T1000 (cell line): ENCODE measurements around the gene COX11.

Source experiments
- DNase-seq: peaks from one replicate; lab custom pipeline; 2025; ENCODE audit warnings: mixed read lengths; lab: John Stamatoyannopoulos, UW

The COX11 gene, protein sequence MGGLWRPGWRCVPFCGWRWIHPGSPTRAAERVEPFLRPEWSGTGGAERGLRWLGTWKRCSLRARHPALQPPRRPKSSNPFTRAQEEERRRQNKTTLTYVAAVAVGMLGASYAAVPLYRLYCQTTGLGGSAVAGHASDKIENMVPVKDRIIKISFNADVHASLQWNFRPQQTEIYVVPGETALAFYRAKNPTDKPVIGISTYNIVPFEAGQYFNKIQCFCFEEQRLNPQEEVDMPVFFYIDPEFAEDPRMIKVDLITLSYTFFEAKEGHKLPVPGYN

DNA sequence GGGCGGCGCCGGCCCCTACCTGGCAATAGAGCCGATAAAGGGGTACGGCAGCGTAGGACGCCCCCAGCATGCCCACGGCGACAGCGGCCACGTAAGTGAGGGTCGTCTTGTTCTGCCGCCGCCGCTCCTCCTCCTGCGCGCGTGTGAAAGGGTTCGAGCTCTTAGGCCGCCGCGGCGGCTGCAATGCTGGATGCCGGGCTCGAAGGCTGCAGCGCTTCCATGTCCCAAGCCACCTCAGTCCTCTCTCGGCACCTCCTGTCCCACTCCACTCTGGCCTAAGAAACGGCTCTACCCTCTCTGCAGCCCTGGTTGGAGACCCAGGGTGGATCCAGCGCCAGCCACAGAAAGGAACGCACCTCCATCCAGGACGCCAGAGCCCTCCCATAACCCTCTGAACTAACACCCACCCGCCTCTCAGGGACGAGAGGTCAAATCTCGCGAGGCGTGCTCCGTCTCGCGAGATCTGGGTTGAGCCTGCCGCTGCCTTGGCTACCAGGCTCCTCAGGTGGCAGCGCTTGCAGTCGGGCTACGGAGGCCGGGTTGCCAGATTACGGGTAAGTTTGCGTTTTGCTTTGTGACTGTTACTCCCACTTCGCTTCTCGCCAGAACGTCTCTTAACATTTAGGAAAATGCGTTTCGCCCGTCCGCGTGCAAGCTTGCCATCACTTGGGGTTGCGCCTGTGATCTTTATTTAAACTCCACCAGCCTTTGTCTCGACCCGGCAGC is at the start of gene COX11, which contains the start of gene STXBP4:
Gene COX11 (minus strand): TSS at position 393 of the 726 bp plus-strand sequence. CDS start 8 bp downstream, at position 385.
Gene STXBP4 (plus strand): TSS at position 504 of the 726 bp plus-strand sequence. CDS start 17,455 bp downstream, outside the sequence.
- DNase-seq: peak; percentile 94

DNA sequence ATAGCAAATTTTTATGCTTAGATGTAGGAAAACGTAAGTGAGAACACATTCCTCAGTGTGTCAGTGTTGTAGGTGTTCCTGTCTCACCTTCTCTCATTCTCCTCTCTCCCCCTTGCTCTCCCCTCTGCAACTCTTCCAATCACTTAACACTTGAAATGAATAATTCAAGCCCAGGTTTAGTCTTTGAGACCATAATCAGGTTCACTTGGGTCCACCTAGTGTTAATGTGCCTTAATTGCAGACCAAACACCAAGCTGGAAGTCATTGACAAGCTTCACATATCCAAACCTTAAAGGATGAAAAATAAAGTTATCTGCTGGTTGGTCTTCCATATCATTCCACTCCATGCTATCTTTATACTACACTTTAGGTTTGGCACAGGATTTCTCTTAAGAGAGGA is 37.1 kb upstream of the COX11 start:
- DNase-seq: no peak

GRCh38 chr17:55004484-55004883 is 36.0 kb upstream of the COX11 start:
- no peak for DNase-seq

DNA sequence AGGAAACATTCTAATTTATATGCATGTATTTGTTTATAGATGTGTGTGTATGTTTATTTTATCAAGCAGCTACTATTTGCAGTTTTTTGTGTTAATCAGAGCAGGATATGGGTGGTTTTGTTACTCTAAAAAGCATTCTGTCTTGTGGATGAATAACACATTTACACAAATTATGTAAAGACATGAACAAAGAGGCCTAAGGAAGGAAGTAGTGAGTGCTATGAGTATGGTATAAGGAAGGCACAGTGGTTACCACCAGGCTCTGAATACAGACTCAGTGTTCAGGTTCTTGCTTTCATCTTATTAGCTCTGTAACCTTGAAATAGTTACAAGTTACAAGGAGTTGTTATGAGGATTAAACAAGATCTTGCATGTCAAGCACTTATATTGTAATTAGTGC is 34.0 kb upstream of the COX11 start:
- no peak for DNase-seq

GRCh38 chr17:54996441-54996840 is 28.0 kb upstream of the COX11 start:
- no peak for DNase-seq

- no peak for DNase-seq
Measured at GRCh38 chr17:54992797-54993639, 24.6 kb upstream of the COX11 start.

GRCh38 chr17:54991567-54991966 is 23.1 kb upstream of the COX11 start:
- DNase-seq: no peak

DNA sequence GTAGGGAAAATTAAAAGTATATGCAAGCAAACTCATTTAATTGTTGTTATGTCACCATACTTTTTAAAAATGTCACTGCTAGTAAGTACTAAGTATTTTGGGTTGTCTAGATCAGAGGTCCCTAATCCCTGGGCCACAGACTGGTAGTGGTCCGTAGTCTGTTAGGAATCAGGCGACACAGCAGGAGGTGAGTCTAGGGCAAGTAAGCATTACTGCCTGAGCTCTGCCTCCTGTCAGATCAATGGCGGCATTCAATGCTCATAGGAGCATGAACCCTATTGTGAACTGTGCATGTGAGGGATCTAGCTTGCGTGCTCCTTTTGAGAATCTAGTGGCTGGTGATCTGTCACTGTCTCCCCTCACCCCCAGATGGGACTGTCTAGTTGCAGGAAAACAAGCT is 21.7 kb upstream of the COX11 start:
- DNase-seq: no peak

DNA sequence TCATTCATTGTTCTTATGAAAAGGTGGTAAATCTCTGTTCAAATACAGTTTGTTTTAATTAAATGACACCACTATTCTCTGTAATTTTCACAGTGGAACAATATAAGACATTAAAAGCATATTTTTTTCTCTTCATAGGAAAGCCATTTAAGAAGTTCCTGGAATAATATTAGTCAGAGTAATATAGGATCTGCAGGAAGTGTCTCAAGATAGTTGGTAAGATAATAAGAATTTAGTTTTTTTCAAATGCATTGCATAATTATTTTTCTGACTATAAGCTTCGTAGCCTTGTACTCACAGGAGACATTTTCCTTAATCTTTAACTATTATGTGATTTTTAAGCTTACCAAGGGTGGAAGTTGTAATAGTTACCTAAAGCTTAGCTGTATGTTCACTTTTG is 17.0 kb upstream of the COX11 start:
- no peak for DNase-seq

DNA sequence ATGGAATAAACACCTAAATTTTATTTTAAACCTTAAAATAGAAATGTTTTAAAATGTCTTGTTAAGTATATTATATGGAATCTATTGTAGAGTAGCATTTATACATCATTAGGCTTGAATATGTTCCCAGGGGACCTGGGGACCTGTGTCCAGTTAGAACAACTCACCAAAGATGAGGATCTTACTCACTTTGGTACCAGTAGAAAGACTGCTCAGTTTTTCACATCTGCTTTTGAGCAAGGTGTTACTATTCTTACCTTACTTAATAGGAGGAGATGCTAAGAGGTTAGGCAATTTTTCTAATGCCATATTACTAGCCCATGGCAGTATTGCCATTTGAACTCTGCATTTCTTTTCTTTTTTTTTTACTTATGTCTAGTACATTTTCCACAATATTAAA is 14.8 kb upstream of the COX11 start:
- no peak for DNase-seq

DNA sequence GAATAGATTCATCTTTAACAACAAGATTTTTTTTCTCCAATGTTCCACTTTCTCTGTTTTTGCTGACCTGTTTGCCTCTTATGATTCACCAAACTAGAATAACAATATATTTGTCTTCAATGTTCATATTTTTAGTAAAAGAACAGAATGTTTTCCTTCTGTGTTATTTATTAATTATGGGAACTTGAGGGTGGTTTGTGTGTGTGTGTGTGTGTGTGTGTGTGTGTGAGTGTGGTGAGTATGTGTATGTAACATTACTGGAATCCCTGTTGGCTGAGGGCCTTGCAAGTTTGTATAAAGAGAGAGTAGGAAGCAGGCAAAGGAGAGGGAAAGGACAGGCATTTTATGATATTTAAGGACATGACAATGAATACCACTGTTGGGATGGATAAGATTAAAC is 13.9 kb upstream of the COX11 start:
- DNase-seq: no peak

- no peak for DNase-seq
Measured at GRCh38 chr17:54980375-54980774, 11.9 kb upstream of the COX11 start.

- no peak for DNase-seq
Measured at GRCh38 chr17:54979657-54980056, 11.2 kb upstream of the COX11 start.

DNA sequence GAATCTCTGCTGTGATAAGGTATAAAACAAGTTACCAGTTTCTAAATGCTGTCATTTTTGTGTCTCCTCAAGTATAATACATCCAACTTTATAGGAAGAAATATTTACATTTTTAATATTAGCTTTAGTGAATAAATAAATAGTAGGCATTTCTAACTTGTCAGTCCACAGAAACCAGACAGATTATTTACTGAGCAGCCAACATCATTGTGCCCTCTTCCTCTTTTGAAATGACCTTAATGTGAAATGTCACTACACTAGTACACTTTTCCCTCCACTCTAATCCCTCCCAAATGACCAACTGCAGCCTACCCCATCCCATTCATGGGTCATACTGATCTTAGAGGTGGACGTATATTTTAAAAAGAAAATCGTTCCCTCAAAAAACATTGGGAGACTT is 9.3 kb upstream of the COX11 start:
- no peak for DNase-seq

- no peak for DNase-seq
Measured at GRCh38 chr17:54976316-54976715, 7.9 kb upstream of the COX11 start.

GRCh38 chr17:54974759-54975158 is 6.3 kb upstream of the COX11 start:
- no peak for DNase-seq

GRCh38 chr17:54972406-54973138 is 4.1 kb upstream of the COX11 start:
- no peak for DNase-seq

DNA sequence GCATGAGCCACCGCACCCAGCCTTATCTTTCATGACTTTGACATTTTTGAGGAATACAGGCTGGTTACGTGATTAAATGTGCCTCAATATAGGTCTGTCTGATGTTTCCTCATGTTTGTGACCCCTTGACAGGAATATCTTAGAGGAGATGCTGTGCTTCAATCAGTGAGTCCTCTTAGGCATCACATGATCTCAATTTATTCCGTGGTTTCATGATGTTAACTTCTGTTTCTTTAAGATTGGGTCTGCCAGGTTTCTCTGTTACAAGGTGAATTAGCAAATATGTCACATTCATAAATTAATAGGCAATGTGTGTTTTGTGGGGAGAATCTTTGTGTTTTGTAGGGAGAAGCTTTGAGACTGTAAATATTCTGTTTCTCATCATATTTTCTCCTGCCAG is 3.4 kb upstream of the COX11 start:
- DNase-seq: no peak

GRCh38 chr17:54971147-54971546 is 2.7 kb upstream of the COX11 start:
- DNase-seq: no peak

DNA sequence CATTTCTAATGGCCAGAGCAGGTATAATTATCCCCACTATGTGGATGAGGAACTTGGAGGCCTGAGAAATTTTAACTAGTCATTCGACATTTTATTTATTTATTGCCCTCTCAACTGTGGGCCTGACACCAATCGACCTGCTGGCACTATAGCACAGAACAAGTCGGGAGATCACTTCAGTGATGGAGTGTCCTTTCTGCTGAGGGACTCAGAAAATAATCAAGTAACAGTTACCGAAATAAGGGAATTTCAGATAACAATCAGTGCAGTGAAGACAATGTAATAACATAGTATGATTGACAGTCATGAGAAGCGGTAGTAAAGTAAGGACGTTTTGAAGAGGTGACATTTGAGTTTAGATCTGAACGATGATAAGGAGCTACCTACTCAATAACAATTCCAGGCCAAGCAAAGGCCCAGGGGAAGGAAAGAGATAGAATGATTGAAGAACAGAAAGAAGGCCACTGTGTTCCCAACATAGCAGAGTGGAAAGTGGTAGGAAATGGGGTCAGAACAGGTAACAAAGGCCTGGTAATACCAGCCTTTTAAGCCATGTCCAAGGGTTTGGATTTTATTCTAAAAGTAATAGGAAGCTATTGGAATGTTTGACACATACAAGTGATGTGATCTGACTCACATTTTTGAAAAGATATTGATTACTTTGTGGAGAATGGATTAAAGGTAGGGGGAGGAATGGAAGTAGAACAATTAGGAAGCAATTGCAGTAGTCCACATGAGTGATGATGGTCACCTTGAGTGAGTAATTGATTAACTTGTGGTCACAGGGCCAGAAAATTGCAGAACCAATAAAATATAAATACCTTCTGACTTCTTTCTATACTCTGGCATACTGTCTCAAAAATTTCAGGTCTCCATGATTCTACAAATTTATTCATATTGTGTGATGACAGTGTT is 1.5 kb upstream of the COX11 start:
- no peak for DNase-seq

DNA sequence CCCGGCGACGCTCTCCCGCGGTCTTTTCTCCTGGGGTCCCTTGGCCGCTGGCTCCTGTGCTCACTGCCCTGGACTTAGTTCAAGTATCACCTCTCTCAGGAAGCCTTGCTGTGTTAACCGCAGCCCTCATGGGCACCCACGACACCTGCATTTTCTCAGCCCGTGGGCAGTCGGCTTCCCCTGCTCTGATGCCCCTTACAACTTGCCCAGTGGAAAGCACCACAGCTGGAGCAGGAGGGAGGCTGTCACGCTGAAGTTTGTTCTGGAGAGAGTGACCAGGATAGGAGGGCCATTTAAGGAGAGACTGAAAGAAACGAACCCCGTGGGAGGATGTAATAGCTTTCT is 506 bp upstream of the COX11 start:
- no peak for DNase-seq
